ENCODE data around the gene MICAL2.

The MICAL2 gene

GRCh38 chr11:12118949-12119348 lies 8.6 kb downstream of the MICAL2 start:
- peak; percentile 38 to 56 (median 44) for DNase-seq

DNA sequence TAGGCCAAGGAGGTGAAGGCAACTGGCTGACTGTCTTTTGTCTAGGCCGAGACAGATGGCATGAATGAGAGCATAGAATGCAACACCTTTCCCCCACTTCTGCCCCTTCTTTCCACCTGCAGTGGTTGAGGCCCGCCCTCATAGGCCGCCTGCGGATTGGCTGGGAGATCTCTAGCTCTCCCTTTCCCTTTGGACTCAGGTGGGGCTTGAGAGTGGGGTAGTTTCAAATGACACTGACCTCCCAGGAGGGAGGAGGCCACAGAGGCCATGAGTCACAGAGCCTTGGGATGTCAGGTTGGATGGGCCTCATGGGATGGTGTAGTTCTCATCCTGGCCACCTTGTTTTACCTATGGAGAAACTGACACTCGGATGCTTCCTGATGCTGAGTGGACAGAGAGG lies 9.1 kb downstream of the MICAL2 start:
- DNase-seq: no peak

- DNase-seq: peak; percentile 45 to 80 (median 60)
Measured at GRCh38 chr11:12120031-12121008, 9.9 kb downstream of the MICAL2 start.

- DNase-seq: no peak
Measured at GRCh38 chr11:12121011-12121410, 10.6 kb downstream of the MICAL2 start.

DNA sequence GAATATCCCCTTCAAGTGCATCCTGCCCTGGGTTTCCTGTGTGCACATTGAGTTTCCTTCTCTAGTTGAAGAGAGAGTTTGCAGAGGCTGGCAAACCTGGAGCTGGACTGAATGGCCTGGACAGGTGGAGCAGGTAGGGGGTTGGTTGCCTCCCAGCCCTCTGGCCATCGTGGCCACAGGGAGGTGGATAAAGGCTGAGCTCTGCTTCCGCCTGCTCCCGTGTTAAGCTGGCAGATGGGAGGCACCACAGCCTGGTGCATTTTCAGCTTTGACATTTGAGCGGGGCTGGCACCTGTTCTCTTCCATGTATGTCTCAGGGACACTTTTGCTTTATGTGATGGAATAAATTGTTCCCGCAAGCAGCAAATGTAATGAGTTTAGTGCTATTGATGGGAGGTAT lies 11.1 kb downstream of the MICAL2 start:
- no peak for DNase-seq

GRCh38 chr11:12122083-12122482 lies 11.7 kb downstream of the MICAL2 start:
- DNase-seq: no peak

GRCh38 chr11:12123273-12123672 lies 12.9 kb downstream of the MICAL2 start:
- peak; percentile 48 to 73 (median 58) for DNase-seq

GRCh38 chr11:12123799-12124198 lies 13.4 kb downstream of the MICAL2 start:
- DNase-seq: no peak

DNA sequence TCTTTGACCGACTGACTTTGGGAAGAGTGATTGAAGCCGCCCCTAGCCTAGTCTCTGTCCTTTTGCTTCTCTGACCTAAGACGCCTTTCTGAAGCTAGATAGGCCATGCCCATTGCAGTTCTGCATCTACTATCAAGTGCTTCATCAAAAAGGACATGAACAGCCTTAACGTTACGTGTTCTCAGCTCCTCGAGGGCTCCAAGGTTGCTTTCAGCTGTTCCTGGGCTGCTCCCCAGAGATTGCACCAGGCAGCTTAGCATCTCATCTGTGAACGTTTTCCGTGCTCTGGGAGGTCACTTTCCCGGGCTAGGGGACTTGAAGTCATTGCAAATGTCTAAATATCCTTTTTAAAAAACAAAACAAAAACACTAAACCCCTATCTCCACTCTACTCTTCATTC lies 13.9 kb downstream of the MICAL2 start:
- DNase-seq: no peak

DNA sequence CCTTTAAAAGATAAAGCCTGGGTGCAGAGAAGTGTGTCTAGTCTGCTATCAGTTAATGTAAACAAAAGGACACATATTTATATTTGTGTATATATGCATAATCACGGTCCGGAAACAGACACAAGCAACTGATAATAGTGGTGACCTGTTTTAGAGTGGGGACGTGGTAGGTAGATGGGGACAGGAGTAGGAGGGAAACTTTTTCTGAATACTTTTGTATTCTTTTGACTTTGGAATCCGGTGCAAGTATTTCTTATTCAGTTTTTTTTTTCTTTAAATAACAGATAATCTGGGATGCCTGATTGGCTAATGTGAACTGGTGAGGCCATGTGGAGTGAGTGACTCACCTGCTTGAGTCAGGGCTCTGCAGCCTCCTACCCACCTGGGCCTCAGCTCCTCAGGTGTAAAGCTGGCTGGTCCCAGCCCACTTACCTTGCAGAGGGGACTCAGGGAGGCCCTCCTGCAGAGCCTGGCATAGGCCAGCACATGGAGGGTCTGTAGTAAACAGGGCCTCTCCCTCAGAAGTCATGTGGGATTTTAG lies 15.3 kb downstream of the MICAL2 start:
- no peak for DNase-seq

DNA sequence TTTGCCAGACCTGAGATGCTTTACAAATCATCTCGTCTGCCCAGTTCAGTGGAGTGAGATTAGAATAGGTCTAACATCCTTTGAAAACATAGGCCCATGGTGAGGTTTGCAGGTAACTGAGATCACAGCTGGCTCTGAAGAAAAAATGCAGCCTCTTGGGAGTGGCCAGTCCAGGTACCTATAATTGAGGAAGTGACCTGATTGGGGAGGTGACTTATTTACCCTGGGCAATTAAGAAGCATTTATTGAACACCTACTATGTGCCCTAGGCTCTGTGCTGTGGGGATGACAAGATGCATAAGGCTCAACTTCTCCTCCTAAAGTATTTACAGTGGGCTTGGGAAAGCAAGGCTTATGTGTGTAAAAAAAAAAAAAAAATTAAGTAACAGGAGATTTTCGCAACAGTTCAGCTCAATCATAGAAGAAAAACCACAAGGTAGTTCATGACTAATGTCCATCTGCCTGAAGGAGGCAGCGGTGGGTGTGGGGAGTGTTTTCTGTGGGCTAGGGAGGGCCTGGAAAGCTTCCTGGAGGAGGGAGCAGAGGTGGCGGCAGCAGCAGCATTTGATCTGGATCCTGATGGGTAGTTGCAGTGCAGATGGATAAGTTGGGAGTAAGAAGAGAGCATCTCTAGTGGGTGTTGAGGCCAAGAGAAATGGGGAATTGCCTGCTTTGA lies 16.1 kb downstream of the MICAL2 start:
- DNase-seq: peak; percentile 73 to 77 (median 74)

- no peak for DNase-seq
Measured at GRCh38 chr11:12127206-12127898, 17.0 kb downstream of the MICAL2 start.

GRCh38 chr11:12128301-12128751 lies 17.9 kb downstream of the MICAL2 start:
- no peak for DNase-seq

- no peak for DNase-seq
Measured at GRCh38 chr11:12129227-12129626, 18.8 kb downstream of the MICAL2 start.

DNA sequence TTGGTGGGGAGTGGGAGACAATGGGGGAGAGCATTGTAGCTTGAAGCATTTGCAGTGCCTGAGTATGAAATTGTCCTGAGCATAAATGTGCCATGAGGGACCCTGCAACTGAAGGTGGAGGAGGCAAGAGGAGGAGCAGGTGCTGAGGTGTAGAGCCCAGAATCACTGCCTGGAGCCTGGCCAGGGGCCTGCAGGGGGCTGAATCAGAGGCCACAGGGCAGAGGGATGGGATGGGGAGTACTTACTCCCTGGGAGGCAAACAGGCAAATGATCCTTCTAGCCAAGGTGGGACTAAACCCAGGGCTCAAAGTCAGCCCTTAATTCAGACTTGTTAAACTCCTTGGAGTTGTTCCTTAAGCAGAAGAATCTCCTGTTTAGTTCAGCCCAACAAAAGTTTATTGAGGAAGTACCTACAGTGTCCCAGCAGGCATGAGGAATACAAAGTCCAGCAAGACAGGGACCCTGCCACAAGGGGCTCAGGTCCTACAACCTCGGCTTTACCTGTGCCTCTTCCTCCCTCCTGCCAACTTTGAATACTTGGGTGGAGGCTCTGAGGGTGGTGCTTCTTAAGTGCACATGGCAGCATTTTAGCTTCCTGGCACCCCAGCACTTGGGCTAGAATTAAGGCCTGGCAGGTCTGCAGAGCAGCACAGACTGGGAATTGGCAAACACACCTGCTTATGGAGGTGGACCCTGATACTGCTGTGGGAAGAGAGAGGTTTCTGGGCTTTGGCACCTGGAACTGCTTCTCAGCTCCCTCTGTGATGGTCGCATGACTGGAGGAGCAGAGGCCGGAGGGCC lies 20.0 kb downstream of the MICAL2 start:
- DNase-seq: no peak

- DNase-seq: no peak
Measured at GRCh38 chr11:12131943-12132789, 21.8 kb downstream of the MICAL2 start.

GRCh38 chr11:12132790-12133145 lies 22.4 kb downstream of the MICAL2 start:
- DNase-seq: no peak

GRCh38 chr11:12133547-12134235 lies 23.3 kb downstream of the MICAL2 start:
- no peak for DNase-seq

DNA sequence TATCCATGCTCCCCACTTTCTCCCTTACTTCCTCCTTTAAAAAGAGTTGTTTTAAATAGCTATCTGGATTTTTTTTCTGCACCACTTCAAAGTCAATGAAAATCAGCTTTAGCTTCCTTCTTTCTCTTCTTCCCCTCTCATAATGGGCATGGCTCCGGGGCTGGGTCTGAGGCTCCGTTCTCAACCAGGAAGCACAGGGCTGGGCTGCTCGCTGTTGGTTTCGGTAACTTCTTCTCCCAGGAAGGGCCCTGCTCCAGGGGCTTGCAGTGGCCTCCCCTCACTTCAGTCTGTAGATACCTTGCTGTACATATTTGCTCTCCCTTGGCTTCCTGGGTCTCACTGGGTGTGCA lies 23.8 kb downstream of the MICAL2 start:
- DNase-seq: peak; percentile 68 to 76 (median 71)

DNA sequence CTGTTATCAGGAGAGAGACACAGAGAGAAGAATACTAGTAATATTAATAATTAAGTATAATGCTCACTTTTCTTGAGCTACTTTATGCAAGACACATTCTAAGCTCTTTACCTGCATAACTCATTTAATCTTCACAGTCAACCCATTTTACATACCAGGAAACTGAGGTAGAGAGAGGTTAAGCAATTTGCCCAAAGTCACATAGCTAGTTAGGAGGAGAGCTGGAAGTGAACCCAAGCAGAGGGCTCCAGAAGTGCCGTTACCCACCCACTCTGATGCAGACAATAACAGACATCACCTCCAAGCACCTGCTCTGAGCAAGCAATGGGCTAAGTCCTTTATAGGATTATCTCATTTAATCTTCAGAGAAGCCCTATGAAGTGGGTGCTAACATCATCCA lies 24.8 kb downstream of the MICAL2 start:
- no peak for DNase-seq

Data from suppressor macrophage treated with lipopolysaccharide for 1 hour (primary cell).